GM12878 (cell line): ENCODE measurements around the gene DNMT3A. TPM values are rescaled to one million over a fixed set of nuclear protein-coding genes. Genes with fewer than 3 reads are reported as not detected.

Experiments used
- ASH2L ChIP-seq: fragments of 300-600, 200-600 bp; sonication (generic); IDR thresholded peaks from 2 replicates; pipeline ENCODE4 v1.6.1; 2017; ENCODE audit warnings: low read depth, mild to moderate bottlenecking, borderline replicate concordance
- CBX3 ChIP-seq: fragments of 200-600 bp; sonication (generic); IDR thresholded peaks from 2 replicates; pipeline ENCODE4 v1.6.1; 2016; ENCODE audit warnings: low read depth, borderline replicate concordance
- CEBPB ChIP-seq, 2 experiments: fragments of 150-350 bp in 1 of 2; IDR thresholded peaks; 2 replicates each; pipeline ENCODE4 v1.6.1; 2012 to 2014; ENCODE audit warnings: low read depth in 2 of 2, low read length in 2 of 2, borderline replicate concordance in 1 of 2, inconsistent platforms in 1 of 2
- ESRRA ChIP-seq: IDR thresholded peaks from 2 replicates; pipeline ENCODE4 v1.6.1; 2012; ENCODE audit warnings: mild to moderate bottlenecking, low read length, improper control_type of control experiment
- FOXK2 ChIP-seq: fragments of 450-650 bp; IDR thresholded peaks from 2 replicates; pipeline ENCODE4 v1.6.1; 2017; ENCODE audit warnings: mild to moderate bottlenecking, moderate library complexity
- GATAD2B ChIP-seq: fragments of 450-650 bp; conservative IDR thresholded peaks from 2 replicates; pipeline ENCODE4 v1.6.1; 2017; ENCODE audit warnings: low read depth, mild to moderate bottlenecking, moderate library complexity
- HSF1 ChIP-seq: fragments of 150-350 bp; IDR thresholded peaks from 2 replicates; pipeline ENCODE4 v1.6.1; 2014; ENCODE audit warnings: mild to moderate bottlenecking, low read depth, low read length
- JUND ChIP-seq: IDR thresholded peaks from 2 replicates; pipeline ENCODE4 v1.6.1; 2012; ENCODE audit warnings: low read depth, mild to moderate bottlenecking, low read length, improper control_type of control experiment, moderate library complexity
- NFXL1 ChIP-seq: fragments of 450-650 bp; IDR thresholded peaks from 2 replicates; pipeline ENCODE4 v1.6.1; 2017; ENCODE audit warnings: antibody characterized with exemption, mild to moderate bottlenecking, borderline replicate concordance
- NR2C2 ChIP-seq: IDR thresholded peaks from 2 replicates; pipeline ENCODE4 v1.6.1; 2011; ENCODE audit warnings: borderline replicate concordance, low read depth; ENCODE audit not compliant: control insufficient read depth, insufficient read length
- RAD51 ChIP-seq: fragments of 450-650 bp; IDR thresholded peaks from 2 replicates; pipeline ENCODE4 v1.6.1; 2016; ENCODE audit warnings: moderate library complexity, mild to moderate bottlenecking, inconsistent platforms
- SMAD1 ChIP-seq: fragments of 450-650 bp; IDR thresholded peaks from 2 replicates; pipeline ENCODE4 v1.6.1; 2018; ENCODE audit warnings: mild to moderate bottlenecking, low read depth; ENCODE audit not compliant: partially characterized antibody
- TCF3 ChIP-seq: IDR thresholded peaks from 2 replicates; pipeline ENCODE4 v1.6.1; 2012; ENCODE audit warnings: low read depth, mild to moderate bottlenecking, low read length, borderline replicate concordance; ENCODE audit not compliant: insufficient read depth
- ZZZ3 ChIP-seq: IDR thresholded peaks from 2 replicates; pipeline ENCODE4 v1.6.1; 2011; ENCODE audit warnings: low read depth; ENCODE audit not compliant: control insufficient read depth, insufficient read length
- polyA plus RNA-seq, 11 experiments: library from polyadenylated mRNA; depleted of rRNA in 4 of 11; unstranded in 6 of 11; stranded (reverse) in 5 of 11; fragments of >200 nt; fragmentation: Nextera tagmentation in 4 of 11; fragmentation: Illumina TruSeq in 1 of 11; extraction: Ambion mirVana in 4 of 11; extraction: Trizol in 1 of 11; gene quantifications; 1 replicate in 1 of 11; 2 replicates in 10 of 11; pipeline versions ENCODE4 v1.2.1 to v1.2.3, GENCODE V29; 2011 to 2016; ENCODE audit warnings: inconsistent platforms in 2 of 11, missing spikeins in 2 of 11, low read depth in 1 of 11
- total RNA-seq, 4 experiments: library from RNA; depleted of rRNA in 3 of 4; stranded (reverse); fragments of >200 nt in 3 of 4; fragmentation: Illumina TruSeq in 1 of 4; extraction: Trizol in 1 of 4; gene quantifications; 2 replicates each; pipeline versions ENCODE4 v1.2.1 to v1.2.3, GENCODE V29; 2013 to 2021
- TF ChIP-seq, protein P1 (sequence below): fragments of 150-350 bp; IDR thresholded peaks from 2 replicates; pipeline ENCODE4 v1.6.1; 2016; ENCODE audit warnings: low read depth, low read length
- TF ChIP-seq, protein P2 (sequence below): IDR thresholded peaks from 2 replicates; pipeline ENCODE4 v1.6.1; 2012; ENCODE audit warnings: improper control_type of control experiment, low read depth, low read length; ENCODE audit not compliant: insufficient replicate concordance
- TF ChIP-seq, protein P3 (sequence below): fragments of 450-650 bp; IDR thresholded peaks from 2 replicates; pipeline ENCODE4 v1.6.1; 2017; ENCODE audit warnings: mild to moderate bottlenecking

DNMT3A gene
- total and polyA plus RNA-seq, 10 of the 15 experiments (the other 5 are each of a cell fraction or from before 2014, with no cell fraction given): 7.4 to 51.6 (median 17.4) TPM

GRCh38 chr2:25279091-25279651 is 62.6 kb downstream of the DNMT3A start (continued):
- TF ChIP-seq, protein P1, sequence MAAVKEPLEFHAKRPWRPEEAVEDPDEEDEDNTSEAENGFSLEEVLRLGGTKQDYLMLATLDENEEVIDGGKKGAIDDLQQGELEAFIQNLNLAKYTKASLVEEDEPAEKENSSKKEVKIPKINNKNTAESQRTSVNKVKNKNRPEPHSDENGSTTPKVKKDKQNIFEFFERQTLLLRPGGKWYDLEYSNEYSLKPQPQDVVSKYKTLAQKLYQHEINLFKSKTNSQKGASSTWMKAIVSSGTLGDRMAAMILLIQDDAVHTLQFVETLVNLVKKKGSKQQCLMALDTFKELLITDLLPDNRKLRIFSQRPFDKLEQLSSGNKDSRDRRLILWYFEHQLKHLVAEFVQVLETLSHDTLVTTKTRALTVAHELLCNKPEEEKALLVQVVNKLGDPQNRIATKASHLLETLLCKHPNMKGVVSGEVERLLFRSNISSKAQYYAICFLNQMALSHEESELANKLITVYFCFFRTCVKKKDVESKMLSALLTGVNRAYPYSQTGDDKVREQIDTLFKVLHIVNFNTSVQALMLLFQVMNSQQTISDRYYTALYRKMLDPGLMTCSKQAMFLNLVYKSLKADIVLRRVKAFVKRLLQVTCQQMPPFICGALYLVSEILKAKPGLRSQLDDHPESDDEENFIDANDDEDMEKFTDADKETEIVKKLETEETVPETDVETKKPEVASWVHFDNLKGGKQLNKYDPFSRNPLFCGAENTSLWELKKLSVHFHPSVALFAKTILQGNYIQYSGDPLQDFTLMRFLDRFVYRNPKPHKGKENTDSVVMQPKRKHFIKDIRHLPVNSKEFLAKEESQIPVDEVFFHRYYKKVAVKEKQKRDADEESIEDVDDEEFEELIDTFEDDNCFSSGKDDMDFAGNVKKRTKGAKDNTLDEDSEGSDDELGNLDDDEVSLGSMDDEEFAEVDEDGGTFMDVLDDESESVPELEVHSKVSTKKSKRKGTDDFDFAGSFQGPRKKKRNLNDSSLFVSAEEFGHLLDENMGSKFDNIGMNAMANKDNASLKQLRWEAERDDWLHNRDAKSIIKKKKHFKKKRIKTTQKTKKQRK: no peak
- no peak for TF ChIP-seq ZZZ3
- TF ChIP-seq, protein P2, sequence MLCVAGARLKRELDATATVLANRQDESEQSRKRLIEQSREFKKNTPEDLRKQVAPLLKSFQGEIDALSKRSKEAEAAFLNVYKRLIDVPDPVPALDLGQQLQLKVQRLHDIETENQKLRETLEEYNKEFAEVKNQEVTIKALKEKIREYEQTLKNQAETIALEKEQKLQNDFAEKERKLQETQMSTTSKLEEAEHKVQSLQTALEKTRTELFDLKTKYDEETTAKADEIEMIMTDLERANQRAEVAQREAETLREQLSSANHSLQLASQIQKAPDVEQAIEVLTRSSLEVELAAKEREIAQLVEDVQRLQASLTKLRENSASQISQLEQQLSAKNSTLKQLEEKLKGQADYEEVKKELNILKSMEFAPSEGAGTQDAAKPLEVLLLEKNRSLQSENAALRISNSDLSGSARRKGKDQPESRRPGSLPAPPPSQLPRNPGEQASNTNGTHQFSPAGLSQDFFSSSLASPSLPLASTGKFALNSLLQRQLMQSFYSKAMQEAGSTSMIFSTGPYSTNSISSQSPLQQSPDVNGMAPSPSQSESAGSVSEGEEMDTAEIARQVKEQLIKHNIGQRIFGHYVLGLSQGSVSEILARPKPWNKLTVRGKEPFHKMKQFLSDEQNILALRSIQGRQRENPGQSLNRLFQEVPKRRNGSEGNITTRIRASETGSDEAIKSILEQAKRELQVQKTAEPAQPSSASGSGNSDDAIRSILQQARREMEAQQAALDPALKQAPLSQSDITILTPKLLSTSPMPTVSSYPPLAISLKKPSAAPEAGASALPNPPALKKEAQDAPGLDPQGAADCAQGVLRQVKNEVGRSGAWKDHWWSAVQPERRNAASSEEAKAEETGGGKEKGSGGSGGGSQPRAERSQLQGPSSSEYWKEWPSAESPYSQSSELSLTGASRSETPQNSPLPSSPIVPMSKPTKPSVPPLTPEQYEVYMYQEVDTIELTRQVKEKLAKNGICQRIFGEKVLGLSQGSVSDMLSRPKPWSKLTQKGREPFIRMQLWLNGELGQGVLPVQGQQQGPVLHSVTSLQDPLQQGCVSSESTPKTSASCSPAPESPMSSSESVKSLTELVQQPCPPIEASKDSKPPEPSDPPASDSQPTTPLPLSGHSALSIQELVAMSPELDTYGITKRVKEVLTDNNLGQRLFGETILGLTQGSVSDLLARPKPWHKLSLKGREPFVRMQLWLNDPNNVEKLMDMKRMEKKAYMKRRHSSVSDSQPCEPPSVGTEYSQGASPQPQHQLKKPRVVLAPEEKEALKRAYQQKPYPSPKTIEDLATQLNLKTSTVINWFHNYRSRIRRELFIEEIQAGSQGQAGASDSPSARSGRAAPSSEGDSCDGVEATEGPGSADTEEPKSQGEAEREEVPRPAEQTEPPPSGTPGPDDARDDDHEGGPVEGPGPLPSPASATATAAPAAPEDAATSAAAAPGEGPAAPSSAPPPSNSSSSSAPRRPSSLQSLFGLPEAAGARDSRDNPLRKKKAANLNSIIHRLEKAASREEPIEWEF: no peak
- peak; percentile 95 for TF ChIP-seq GATAD2B
- no peak for TF ChIP-seq JUND
- TF ChIP-seq, protein P3, sequence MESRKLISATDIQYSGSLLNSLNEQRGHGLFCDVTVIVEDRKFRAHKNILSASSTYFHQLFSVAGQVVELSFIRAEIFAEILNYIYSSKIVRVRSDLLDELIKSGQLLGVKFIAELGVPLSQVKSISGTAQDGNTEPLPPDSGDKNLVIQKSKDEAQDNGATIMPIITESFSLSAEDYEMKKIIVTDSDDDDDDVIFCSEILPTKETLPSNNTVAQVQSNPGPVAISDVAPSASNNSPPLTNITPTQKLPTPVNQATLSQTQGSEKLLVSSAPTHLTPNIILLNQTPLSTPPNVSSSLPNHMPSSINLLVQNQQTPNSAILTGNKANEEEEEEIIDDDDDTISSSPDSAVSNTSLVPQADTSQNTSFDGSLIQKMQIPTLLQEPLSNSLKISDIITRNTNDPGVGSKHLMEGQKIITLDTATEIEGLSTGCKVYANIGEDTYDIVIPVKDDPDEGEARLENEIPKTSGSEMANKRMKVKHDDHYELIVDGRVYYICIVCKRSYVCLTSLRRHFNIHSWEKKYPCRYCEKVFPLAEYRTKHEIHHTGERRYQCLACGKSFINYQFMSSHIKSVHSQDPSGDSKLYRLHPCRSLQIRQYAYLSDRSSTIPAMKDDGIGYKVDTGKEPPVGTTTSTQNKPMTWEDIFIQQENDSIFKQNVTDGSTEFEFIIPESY: no peak
- TF ChIP-seq ESRRA: no peak
- no peak for TF ChIP-seq HSF1
- peak; percentile 64; the same call in 1 of the 2 replicates for TF ChIP-seq TCF3
- no peak for TF ChIP-seq CBX3
- TF ChIP-seq NFXL1: no peak
- TF ChIP-seq ASH2L: no peak
- TF ChIP-seq FOXK2: peak; percentile 39; the same call in 1 of the 2 replicates
- no peak for TF ChIP-seq CEBPB (IDR thresholded peaks at IDR 0.05; ENCODE audit: borderline replicate concordance in 1 of 2, low read depth in 2 of 2, low read length in 2 of 2)
- no peak for TF ChIP-seq NR2C2
- no peak for TF ChIP-seq SMAD1
- TF ChIP-seq RAD51: peak; percentile 98
